NCI-H2227 (cell line): ENCODE results near the gene SLC12A5.

Experiments
- DNase-seq: peaks from one replicate; lab custom pipeline; 2025; ENCODE audit not compliant: unreplicated experiment; lab: John Stamatoyannopoulos, UW

SLC12A5 gene

DNA sequence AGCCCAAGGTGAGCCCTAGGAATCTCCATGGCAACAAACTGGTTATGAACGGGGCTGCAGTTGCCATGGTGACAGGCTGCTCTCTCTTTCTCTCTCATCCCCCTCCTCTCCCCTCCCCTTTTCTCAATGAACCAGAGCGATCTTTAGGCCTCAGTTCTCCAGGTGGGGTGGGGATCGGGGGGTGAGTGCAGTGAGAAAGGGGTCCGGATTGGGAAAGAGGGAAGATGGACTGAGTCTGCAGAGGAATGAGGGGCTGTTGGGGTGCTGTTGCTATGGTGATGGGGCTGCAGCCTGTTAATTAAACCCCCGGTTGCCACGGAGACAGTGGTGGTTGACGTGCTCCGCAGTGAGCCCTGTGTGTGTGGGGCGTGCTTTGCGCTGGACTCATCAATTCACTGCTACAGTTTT lies 3.6 kb upstream of the SLC12A5 start:
- DNase-seq = peak; percentile 80

DNA sequence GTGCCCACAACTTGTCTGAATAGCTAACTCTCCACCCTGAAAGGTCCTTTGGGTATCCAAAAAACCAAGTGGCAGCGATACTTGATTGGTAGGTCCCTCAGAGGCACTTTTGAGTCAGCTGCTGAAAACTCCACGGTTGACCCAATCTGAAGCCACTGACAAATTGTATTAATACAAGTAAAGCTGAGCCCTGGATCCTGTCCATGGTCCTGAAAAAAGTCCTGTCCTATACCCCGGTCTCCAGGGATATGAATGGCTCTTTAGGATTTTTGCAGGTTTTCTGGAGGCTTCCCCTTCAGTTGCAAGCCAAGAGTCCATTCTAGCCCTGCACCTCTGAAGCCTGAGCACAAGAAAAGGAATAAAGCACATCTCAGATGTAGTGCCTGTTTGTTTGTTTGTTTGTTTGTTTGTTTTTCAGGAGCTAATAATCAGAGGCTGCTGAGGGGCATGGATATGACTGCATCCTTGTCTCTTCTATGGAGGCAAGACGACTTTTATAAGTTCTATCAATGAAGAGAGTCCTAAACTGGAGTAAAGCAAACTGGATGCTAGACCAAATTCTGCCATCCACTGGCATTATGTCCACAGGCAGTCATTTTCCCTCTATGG lies 1.7 kb upstream of the SLC12A5 start:
- no peak for DNase-seq

DNA sequence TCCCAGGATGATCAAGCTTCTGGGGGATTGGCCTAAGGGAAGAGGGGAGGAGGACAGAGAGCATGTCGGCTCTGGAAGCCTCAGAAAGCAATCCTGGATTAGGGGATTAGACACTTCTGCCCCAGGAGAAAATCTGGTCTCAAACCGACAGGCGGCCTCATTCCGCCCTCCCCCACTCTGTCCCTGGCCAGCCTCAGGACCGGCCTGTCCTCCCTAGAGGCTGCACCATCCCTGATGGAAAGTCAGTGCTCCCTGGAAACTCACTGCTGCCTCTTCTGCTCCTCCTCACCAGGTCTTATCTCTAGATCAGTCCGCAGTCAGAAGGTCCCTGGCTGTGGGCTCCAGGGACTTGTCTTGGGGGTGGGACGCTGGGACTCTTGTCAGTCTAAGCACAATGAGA lies 905 bp upstream of the SLC12A5 start:
- DNase-seq = no peak

DNA sequence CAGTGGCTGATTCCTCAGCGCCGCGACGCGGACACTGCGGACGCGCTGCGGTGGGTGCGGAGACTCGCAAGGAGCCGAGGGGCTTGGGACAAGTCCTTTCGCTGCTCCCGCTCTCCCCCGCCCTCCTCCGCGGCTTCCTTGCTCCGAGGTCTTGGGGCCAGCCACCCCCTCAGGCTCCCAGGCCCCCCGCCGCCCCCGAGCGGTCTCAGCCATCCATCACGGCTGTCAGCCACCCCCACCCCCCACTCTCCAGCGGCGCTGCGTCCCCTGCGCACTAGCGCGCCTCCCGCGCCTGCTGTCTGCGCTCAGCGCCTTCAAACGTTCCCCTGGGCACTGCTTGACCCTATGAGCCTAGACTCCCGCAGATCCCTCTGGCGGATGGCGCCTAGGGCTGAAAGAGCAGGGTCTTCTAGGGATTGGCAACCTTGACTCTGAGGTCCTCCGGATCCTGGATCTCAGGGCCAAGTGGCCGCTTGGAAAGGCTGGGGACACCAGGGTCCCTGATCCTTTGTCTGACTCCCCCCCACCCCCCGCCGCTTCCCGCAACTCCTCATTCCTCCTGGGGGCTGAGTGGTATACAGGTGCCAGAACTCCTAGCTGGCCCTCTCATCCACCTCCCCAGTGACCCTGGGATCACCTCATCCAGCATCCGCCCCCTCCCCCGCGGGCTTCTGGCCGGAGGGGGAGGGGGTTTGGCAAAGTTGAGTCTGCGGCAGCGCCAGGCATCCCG lies 1.4 kb downstream of the SLC12A5 start:
- DNase-seq = peak; percentile 40

DNA sequence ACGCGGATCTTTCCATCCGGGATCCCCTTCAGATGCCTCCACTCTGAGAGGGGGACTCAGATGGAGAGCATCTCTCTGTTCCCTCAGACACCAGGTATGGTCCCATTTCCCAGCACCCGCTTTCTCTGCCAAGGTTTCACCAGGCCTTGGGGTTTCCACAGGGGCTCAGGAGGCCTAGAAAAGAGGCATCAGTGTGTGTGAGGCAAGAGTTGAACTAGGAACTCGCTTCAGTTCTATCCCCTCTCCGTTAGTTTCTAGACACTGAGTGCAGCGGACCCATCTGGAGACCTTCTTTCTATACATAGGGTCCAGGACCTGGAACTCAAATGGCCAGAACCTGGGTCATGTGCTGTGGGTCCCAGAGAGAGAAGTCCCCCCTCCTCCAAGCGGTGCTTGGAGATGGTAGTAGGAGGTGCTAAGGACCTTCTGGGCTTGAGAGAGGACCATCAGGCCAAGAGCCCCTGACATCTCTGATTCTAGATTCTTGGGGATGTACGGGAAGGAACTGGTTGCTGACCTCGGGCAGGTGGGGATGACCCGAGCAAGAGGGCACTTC lies 2.1 kb downstream of the SLC12A5 start:
- DNase-seq = no peak

DNA sequence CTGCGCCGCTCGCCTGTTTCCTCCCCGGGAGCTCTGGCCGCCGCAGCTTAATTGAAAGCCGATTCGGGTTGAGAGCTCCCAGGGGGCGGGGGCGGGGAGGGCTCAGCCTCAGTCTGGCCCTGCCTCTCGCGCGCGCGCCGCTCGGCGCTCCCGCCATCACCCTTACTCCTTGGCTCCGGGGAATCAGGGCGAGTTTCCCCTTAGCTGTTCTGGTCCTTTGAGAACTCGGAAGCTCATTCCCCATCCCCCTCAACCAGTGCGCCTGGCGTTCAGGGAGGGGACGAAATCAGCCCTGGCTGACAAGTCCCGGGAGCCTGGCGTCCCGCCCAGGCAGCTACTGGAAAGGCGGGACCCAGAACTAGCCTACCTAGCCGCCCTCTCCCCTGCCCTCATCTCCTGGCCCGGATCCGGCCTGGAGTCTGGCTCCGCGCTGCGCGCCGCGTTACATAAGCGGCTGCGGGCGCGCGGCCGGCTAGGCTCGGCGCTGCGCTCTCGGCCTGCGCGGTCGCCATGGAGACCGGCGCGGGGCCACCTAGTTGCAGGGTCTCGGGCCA lies 2.8 kb downstream of the SLC12A5 start:
- DNase-seq = peak; percentile 91

DNA sequence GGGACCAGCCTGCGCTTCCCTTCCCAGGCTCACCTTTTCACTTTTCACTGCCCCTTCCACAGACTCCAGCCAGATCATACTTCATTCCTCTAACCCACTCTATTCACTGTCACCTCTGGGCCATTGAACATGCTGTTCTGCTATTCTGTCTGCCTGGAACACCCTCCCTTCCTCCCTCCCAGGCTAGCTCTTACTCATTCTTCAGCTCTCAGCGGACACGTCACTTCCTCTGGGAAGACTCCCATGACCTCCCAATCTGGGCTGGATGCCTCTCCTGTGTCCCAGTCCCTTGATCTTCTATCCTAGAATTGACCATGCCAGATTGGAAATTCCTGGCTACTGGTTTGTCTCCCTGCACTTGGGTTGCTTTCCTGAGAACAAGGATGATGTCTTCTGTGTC lies 5.0 kb downstream of the SLC12A5 start:
- DNase-seq = no peak

DNA sequence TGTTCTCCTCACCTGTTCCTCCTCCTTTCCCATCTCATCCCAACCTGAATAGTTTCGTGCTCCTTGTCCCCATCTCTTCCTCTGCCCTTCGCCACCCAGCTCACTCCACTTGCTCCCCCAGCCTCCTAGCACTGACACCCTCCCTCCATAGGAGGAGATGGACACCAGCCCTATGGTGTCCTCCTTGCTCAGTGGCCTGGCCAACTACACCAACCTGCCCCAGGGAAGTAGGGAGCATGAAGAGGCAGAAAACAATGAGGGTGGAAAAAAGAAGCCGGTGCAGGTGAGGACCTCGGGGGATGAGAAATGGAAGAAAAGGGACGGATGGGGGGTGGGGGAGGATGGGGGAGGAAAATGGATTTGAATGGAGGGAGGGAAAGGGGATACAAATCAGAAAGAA lies 6.2 kb downstream of the SLC12A5 start:
- DNase-seq = no peak

DNA sequence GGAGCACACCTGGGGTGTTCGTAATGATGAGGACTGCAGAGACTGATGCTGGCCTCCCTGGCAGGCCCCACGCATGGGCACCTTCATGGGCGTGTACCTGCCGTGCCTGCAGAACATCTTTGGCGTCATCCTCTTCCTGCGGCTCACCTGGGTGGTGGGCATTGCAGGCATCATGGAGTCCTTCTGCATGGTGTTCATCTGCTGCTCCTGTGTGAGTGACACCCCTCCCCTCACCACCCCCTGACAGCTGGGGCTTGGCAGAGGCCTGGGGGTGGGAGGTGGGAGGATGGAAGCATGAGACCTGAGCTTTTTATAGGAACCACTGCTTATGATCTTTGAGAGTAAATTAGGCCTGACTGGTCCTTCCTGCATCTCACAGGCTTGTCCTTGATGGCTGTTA lies 6.7 kb downstream of the SLC12A5 start:
- no peak for DNase-seq

DNA sequence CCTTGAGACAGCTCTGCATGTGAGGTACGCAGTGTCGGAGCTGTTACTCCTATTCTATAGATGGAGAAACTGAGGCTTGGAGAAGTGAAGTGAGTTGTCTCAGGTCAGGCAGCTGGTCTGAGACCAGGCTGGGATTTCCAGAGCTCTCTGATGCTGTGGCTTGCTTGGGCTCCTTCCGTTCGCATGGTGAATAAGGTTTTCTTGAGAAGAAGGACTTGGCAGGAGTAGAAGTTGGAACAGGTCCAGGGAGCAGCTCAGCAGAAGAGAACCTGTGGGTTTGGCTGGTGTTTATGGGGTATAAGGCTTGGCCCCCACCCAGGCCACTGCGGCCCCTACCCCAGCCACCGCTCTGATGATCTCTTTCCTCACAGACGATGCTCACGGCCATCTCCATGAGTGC lies 7.4 kb downstream of the SLC12A5 start:
- no peak for DNase-seq

DNA sequence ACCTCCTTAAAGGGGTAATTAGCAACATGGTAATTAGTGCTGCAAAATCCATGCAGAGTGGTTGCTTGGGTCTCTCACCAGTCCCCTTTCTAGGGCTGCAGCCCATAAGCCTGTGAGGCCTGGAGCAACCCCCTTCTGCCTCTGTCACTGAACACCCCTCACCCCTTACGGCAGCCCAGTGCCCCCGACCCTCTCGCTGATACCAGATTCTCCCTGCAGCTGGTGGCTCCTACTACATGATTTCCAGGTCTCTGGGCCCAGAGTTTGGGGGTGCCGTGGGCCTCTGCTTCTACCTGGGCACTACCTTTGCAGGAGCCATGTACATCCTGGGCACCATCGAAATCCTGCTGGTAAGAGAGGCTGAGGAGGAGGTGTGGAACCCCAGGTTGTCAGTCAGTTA lies 8.0 kb downstream of the SLC12A5 start:
- no peak for DNase-seq

DNA sequence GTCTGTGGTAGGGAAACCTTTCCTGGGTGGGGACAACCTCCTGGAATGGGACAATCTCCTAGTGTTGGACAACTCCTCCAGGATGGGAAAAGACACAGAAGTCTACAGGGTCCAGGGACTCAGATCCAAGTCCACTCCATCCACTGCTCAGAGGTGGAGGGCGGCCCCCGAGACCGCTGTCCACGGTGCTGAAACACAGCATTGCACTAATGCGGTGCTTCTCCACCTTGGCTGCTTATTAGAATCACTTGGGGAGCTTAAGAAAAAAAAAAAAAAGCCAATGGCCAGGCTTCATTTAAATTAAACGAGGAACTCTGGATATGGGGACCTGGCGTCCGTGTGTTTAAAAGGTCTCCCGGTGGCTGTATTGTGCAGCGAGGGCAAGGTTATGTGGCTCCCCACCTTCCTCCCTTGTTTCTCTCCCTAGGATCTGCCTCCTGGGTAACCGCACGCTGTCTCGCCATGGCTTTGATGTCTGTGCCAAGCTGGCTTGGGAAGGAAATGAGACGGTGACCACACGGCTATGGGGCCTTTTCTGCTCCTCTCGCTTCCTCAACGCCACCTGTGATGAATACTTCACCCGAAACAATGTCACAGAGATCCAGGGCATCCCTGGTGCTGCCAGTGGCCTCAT lies 12.0 kb downstream of the SLC12A5 start:
- DNase-seq = no peak

DNA sequence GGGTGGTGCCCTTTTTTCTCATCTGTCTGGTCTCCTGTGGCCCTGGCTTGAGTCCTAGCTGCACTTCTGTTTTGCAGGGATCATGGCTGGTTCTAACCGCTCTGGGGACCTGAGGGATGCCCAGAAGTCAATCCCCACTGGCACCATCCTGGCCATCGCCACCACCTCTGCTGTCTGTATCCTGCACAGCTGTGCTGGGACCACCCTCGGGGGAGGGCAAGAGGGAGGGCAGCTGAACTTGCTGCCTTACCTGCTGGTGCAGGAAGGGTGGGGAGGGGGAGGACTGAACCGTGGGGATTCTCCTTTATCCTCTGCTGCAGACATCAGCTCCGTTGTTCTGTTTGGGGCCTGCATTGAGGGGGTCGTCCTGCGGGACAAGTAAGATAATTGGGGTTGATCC lies 14.5 kb downstream of the SLC12A5 start:
- DNase-seq = no peak

DNA sequence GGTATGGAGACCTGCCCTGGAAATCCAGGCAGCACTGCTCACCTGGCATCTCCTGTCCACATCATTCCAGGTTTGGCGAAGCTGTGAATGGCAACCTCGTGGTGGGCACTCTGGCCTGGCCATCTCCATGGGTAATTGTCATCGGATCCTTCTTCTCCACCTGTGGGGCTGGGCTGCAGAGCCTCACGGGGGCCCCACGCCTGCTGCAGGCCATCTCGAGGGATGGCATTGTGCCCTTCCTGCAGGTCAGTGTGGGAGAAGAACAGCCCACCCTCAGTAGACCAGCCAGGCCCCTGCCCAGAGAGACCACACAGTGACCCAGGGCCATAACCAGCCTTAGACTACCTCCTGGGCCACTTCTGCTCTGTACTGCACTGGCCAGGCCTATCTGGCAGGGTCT lies 15.9 kb downstream of the SLC12A5 start:
- DNase-seq = no peak

DNA sequence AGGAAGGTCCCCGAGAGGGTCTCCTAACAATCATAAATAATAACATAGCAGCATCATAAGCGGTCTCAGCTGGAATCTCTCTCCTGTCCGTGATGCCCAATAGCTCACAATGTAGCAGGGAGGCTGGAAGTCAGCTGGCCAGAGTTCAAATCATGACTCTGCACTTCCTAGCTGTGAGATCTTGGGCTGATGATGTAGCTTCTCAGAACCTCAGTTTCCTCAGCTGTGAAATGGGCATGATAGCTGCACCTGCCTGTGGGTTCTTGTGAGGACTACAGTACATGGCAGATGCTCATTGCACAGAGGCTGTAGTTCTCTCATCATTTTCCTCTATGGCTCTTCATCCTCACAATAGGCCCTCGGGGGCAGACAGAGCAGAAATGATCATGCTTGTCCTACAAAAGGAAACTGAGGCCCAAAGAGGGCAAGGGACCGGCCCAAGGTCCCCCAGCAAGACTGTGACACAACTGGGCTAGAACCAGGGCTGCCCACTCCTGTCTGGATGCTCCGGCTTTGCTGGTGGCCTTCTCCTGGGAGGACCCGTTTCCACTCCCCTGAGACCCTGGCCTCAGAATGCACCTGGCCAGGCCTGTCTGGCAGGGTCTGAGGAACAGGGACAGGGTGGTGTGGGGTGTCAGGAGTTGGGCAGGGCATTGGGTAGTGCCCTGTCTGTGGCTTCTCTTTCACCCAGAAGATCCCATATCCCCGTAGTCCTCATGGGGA lies 17.7 kb downstream of the SLC12A5 start:
- DNase-seq = no peak

DNA sequence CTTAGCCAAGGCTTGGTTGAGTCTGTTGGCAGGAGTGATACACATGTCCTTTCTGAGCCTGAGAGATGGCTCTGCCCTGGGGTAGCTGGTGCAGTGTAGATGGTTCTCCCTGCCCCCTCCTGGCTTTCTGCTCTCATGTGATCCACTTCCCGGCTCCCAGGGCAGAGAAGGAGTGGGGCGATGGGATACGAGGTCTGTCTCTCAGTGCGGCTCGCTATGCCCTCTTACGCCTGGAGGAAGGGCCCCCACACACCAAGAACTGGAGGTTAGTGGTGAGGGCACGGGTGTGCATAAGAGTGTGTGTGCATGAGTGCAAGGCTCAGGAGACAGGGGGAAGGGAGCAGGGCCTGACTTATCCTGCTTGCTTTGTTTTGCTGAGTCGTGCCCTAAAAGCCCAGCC lies 18.8 kb downstream of the SLC12A5 start:
- no peak for DNase-seq

DNA sequence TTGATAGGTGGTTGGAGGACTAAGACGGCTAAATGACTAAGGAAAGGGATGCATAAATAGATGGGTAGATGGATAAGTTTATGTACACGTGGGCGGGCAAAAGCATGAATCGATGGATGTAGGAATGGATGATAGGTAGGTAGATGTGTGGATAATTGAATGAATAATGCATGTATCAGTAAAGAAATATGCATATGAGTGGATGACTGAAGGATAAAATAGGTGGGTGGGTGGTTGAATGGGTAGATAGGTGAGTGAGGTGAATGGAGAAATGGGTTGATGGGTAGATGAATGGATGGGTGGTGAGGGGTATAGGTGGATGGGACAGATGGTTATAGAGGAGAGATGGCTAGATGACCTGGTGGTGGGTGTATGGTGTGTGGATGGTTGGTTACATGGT lies 20.2 kb downstream of the SLC12A5 start:
- no peak for DNase-seq

DNA sequence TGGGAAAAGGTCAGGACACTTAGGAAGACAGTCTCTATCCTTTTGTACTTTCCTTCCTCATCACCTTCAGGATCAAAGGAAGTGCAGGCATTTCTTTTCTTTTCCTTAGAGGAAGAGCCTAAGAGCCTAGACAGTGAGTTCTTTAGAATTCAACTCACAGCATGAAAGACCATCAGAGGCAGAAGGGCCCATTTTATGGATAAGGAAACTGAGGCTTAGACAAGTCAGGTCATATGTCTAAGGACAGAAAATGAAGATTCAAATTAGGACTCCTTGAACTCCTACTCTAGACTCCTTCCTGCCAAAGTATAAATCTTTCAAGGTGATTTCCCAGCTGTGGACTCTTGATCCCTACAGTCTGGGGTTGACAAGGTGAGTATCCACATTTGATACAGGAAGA lies 20.8 kb downstream of the SLC12A5 start:
- DNase-seq = no peak

DNA sequence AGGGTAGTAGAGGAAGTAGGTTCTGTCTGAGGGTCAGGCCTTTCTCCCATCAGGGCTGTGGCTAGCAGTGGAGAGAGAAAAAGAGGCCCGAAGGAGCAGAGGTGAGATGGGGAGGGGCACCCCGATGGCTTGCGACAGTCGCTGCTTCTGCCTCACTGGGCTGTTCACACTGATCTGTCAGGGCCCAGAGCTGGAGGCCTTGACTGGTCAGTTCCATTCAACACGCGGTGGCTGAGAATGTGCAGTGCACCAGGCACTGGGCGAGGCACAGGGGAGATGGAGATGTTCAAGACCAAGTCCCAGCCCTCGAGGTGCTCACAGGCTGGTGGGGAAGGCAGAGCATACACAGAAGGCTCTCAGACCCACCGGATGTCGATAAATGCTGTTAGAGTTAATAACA lies 21.4 kb downstream of the SLC12A5 start:
- no peak for DNase-seq

DNA sequence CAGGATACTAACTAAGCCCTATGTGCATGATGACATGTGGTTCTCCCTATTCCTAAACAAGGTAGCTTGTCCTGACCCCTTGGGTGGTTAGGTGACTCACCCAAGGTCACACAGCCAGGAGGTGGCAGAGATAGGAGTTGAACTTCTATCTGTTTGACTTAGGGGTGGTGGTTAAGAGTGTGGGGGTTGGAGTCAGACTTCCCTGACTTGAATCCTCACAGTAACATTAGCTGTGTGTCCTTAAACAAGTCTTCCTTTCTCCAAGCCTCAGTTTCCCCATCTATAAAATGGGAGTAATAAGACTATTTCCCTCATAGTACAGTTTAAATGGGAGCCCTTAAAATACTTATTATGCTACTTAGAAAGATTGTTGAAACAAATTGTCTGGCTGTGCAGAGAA lies 21.9 kb downstream of the SLC12A5 start:
- DNase-seq = no peak

DNA sequence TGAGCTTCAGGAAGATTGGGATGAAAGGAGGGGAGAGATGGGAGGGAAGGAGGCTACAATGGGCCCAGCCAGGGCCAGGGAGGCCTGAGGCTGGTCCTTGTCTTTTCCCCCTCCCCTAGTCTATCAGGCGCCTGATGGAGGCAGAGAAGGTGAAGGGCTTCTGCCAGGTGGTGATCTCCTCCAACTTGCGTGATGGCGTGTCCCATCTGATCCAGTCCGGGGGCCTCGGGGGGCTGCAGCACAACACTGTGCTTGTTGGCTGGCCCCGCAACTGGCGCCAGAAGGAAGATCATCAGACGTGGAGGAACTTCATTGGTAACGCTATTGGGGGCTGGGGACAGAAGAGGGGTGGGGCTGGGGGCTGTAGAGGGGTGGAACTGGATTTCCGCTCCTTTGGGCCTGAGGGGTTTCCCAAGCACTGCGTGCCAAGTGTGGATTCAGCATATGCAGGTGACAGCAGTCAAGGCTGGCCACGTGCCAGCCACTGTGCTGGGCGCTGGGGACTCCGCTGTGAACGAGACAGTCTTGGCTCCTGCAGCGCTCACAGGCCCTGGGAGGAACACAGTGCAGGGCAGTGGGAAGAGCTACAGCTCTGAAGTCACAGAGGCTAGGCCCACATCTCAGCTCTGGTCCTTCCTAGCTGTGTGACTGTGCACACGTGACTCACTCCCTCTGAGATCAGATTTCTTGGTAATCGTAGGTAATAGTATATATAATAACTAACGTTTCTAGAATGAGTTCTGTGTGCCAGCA lies 22.7 kb downstream of the SLC12A5 start:
- DNase-seq = no peak
